ENCODE results near the gene PIF1.
A peak's percentile ranks its signal among the peaks of the same experiment; 100 is the strongest.

The PIF1 gene

GRCh38 chr15:64774629-64775493, 50.6 kb downstream of the PIF1 start:
- Histone ChIP-seq H3K36me3 (ENCODE audit: control insufficient read depth, insufficient read depth, low read length) (no peaks in the 10 kb centered on the region), H3K4me3 (ENCODE audit: low read length) (peak overlapping the region; percentile 77), H3K9ac (ENCODE audit: low read length) (peak overlapping the region; percentile 57), H3K27ac (ENCODE audit: low read depth, low read length) (peak overlapping the region; percentile 97), H3K4me1 (ENCODE audit: control insufficient read depth, insufficient read depth, low read length) (peaks cover 16% of the 10 kb centered on the region), H3K27me3 (ENCODE audit: control insufficient read depth, insufficient read depth, low read length) (no peaks in the 10 kb centered on the region)

GRCh38 chr15:64774037-64774628, 51.3 kb downstream of the PIF1 start:
- H3K36me3 ChIP-seq (ENCODE audit: control insufficient read depth, insufficient read depth, low read length): no peaks in the 10 kb centered on the region
- H3K27ac ChIP-seq (ENCODE audit: low read depth, low read length): peak overlapping the region; percentile 97
- peaks cover 16% of the 10 kb centered on the region for H3K4me1 ChIP-seq (ENCODE audit: control insufficient read depth, insufficient read depth, low read length)
- H3K4me3 ChIP-seq (ENCODE audit: low read length): peak overlapping the region; percentile 77
- H3K9ac ChIP-seq (ENCODE audit: low read length): peak overlapping the region; percentile 57
- no peaks in the 10 kb centered on the region for H3K27me3 ChIP-seq (ENCODE audit: control insufficient read depth, insufficient read depth, low read length)

GRCh38 chr15:64773606-64774005, 51.8 kb downstream of the PIF1 start:
- Histone ChIP-seq H3K4me1 (ENCODE audit: control insufficient read depth, insufficient read depth, low read length) (peaks cover 16% of the 10 kb centered on the region), H3K9ac (ENCODE audit: low read length) (peak overlapping the region; percentile 3)

GRCh38 chr15:64772964-64773363, 52.5 kb downstream of the PIF1 start:
- Histone ChIP-seq H3K27ac (ENCODE audit: low read depth, low read length) (peak overlapping the region; percentile 97), H3K9ac (ENCODE audit: low read length) (no peak overlapping the region), H3K4me3 (ENCODE audit: low read length) (peak overlapping the region; percentile 18), H3K4me1 (ENCODE audit: control insufficient read depth, insufficient read depth, low read length) (peaks cover 16% of the 10 kb centered on the region), H3K27me3 (ENCODE audit: control insufficient read depth, insufficient read depth, low read length) (no peaks in the 10 kb centered on the region), H3K36me3 (ENCODE audit: control insufficient read depth, insufficient read depth, low read length) (no peaks in the 10 kb centered on the region)

More at GRCh38 chr15:64773606-64774005, 51.8 kb downstream of the PIF1 start:
- H3K36me3 ChIP-seq (ENCODE audit: control insufficient read depth, insufficient read depth, low read length): no peaks in the 10 kb centered on the region
- no peaks in the 10 kb centered on the region for H3K27me3 ChIP-seq (ENCODE audit: control insufficient read depth, insufficient read depth, low read length)
- peak overlapping the region; percentile 77 for H3K4me3 ChIP-seq (ENCODE audit: low read length)
- peak overlapping the region; percentile 97 for H3K27ac ChIP-seq (ENCODE audit: low read depth, low read length)

GRCh38 chr15:64772488-64772887, 53.0 kb downstream of the PIF1 start:
- H3K27ac ChIP-seq (ENCODE audit: low read depth, low read length): peak overlapping the region; percentile 97
- no peak overlapping the region for H3K4me3 ChIP-seq (ENCODE audit: low read length)
- no peaks in the 10 kb centered on the region for H3K36me3 ChIP-seq (ENCODE audit: control insufficient read depth, insufficient read depth, low read length)
- no peaks in the 10 kb centered on the region for H3K27me3 ChIP-seq (ENCODE audit: control insufficient read depth, insufficient read depth, low read length)
- no peak overlapping the region for H3K9ac ChIP-seq (ENCODE audit: low read length)
- peaks cover 16% of the 10 kb centered on the region for H3K4me1 ChIP-seq (ENCODE audit: control insufficient read depth, insufficient read depth, low read length)

GRCh38 chr15:64770626-64771025, 54.8 kb downstream of the PIF1 start:
- Histone ChIP-seq H3K4me3 (ENCODE audit: low read length) (no peak overlapping the region), H3K27me3 (ENCODE audit: control insufficient read depth, insufficient read depth, low read length) (no peaks in the 10 kb centered on the region), H3K27ac (ENCODE audit: low read depth, low read length) (no peak overlapping the region), H3K9ac (ENCODE audit: low read length) (no peak overlapping the region), H3K4me1 (ENCODE audit: control insufficient read depth, insufficient read depth, low read length) (peaks cover 13% of the 10 kb centered on the region), H3K36me3 (ENCODE audit: control insufficient read depth, insufficient read depth, low read length) (no peaks in the 10 kb centered on the region)

- H3K36me3 ChIP-seq (ENCODE audit: control insufficient read depth, insufficient read depth, low read length): no peaks in the 10 kb centered on the region
- H3K27me3 ChIP-seq (ENCODE audit: control insufficient read depth, insufficient read depth, low read length): no peaks in the 10 kb centered on the region
- no peak overlapping the region for H3K9ac ChIP-seq (ENCODE audit: low read length)
- H3K27ac ChIP-seq (ENCODE audit: low read depth, low read length): peak overlapping the region; percentile 28
- H3K4me3 ChIP-seq (ENCODE audit: low read length): no peak overlapping the region
- peaks cover 19% of the 10 kb centered on the region for H3K4me1 ChIP-seq (ENCODE audit: control insufficient read depth, insufficient read depth, low read length)
Observed at GRCh38 chr15:64767203-64767602, 58.2 kb downstream of the PIF1 start.

- no peaks in the 10 kb centered on the region for H3K36me3 ChIP-seq (ENCODE audit: control insufficient read depth, insufficient read depth, low read length)
- H3K9ac ChIP-seq (ENCODE audit: low read length): no peak overlapping the region
- peak overlapping the region; percentile 45 for H3K27ac ChIP-seq (ENCODE audit: low read depth, low read length)
- peaks cover 28% of the 10 kb centered on the region for H3K4me1 ChIP-seq (ENCODE audit: control insufficient read depth, insufficient read depth, low read length)
- no peaks in the 10 kb centered on the region for H3K27me3 ChIP-seq (ENCODE audit: control insufficient read depth, insufficient read depth, low read length)
- no peak overlapping the region for H3K4me3 ChIP-seq (ENCODE audit: low read length)
Observed at GRCh38 chr15:64766058-64766457, 59.4 kb downstream of the PIF1 start.
